Transverse colon (tissue), 4 donors: ENCODE results near the gene JADE3.

Experiments
- CTCF ChIP-seq, 5 experiments: fragments of 200-600 bp in 3 of 5; fragments of 450-650 bp in 2 of 5; sonication (generic) in 3 of 5; IDR thresholded peaks; 1 replicate in 2 of 5; 2 replicates in 3 of 5; pipeline ENCODE4 v1.5.1; 2016 to 2017; ENCODE audit warnings: antibody characterized with exemption in 5 of 5, inconsistent platforms in 3 of 5, mild to moderate bottlenecking in 2 of 5, moderate library complexity in 1 of 5
- EP300 ChIP-seq: sonication (generic); formaldehyde crosslinking; IDR thresholded peaks from one replicate; pipeline ENCODE4 v1.6.1; 2017; ENCODE audit warnings: antibody characterized with exemption, low read depth
- POLR2AphosphoS5 ChIP-seq, 3 donors: sonication (generic); formaldehyde crosslinking; IDR thresholded peaks; one replicate each; pipeline ENCODE4 v1.6.1; 2016; ENCODE audit warnings: antibody characterized with exemption in 3 of 3

- TF ChIP-seq POLR2AphosphoS5 (IDR thresholded peaks at IDR 0.05) = no peak
- TF ChIP-seq CTCF (IDR thresholded peaks at IDR 0.05) = no peak
- TF ChIP-seq EP300 = no peak
These were observed 189.0 kb downstream of the JADE3 start for GRCh38 chrX:47101206-47101605.
